Measurements from ENCODE around the gene LRMDA.

DNA sequence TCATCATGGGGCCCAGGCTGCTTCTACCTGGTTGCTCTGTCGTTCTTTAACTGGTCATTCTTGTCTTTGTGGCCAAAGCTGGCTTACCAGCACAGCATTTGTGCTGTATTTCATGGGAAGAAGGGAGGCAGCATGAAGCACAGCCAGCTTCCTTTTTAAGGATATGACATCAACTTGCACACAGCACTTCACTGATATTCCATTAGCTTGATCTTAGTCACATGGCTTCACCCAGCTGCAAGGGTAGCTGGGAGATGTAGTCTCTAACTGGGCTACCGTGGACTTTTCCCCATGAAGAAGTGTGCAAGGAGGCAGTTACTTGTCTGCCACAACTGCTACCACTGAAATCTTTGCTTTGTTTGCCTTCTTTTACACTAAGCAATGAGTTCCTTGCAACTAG lies 525.2 kb downstream of the LRMDA start:
- TF ChIP-seq, protein P1, sequence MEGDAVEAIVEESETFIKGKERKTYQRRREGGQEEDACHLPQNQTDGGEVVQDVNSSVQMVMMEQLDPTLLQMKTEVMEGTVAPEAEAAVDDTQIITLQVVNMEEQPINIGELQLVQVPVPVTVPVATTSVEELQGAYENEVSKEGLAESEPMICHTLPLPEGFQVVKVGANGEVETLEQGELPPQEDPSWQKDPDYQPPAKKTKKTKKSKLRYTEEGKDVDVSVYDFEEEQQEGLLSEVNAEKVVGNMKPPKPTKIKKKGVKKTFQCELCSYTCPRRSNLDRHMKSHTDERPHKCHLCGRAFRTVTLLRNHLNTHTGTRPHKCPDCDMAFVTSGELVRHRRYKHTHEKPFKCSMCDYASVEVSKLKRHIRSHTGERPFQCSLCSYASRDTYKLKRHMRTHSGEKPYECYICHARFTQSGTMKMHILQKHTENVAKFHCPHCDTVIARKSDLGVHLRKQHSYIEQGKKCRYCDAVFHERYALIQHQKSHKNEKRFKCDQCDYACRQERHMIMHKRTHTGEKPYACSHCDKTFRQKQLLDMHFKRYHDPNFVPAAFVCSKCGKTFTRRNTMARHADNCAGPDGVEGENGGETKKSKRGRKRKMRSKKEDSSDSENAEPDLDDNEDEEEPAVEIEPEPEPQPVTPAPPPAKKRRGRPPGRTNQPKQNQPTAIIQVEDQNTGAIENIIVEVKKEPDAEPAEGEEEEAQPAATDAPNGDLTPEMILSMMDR (IDR thresholded peaks at IDR 0.05 in 2 of 3, conservative IDR thresholded peaks at IDR 0.05 in 1 of 3; ENCODE audit: borderline replicate concordance in 1 of 3, insufficient read depth in 1 of 3, low read depth in 2 of 3, low read length in 2 of 3) = no peak
- TF ChIP-seq POLR2A (IDR thresholded peaks at IDR 0.05; ENCODE audit: borderline replicate concordance, extremely low read depth, insufficient read depth, insufficient read length) = no peak
- TF ChIP-seq EZH2 (IDR thresholded peaks at IDR 0.05) = no peak
- TF ChIP-seq CEBPB (IDR thresholded peaks at IDR 0.05; ENCODE audit: low read depth) = no peak
- TF ChIP-seq SIN3A (IDR thresholded peaks at IDR 0.05; ENCODE audit: low read depth) = no peak
- no peak for TF ChIP-seq EZH2phosphoT487 (IDR thresholded peaks at IDR 0.05; ENCODE audit: borderline replicate concordance)
- no peak for TF ChIP-seq POLR2AphosphoS5 (IDR thresholded peaks at IDR 0.05; ENCODE audit: low read depth, low read length)

Measured in HCT116 (cell line).